GM23248 (cell line): ENCODE measurements around the gene TCF4.

Source experiments
- EZH2 ChIP-seq: fragments of 200-600 bp; sonication (generic); IDR thresholded peaks from 2 replicates; pipeline ENCODE4 v1.6.1; 2018; ENCODE audit warnings: antibody characterized with exemption, mild to moderate bottlenecking; ENCODE audit not compliant: insufficient read depth, poor library complexity, severe bottlenecking
- EZH2phosphoT487 ChIP-seq: fragments of 200-600 bp; sonication (generic); IDR thresholded peaks from 2 replicates; pipeline ENCODE4 v1.6.1; 2018; ENCODE audit warnings: antibody characterized with exemption, moderate library complexity, mild to moderate bottlenecking, low read depth; ENCODE audit not compliant: insufficient read depth

GRCh38 chr18:55202232-55202917, 385.6 kb downstream of the TCF4 start:
- TF ChIP-seq EZH2 = no peak
- TF ChIP-seq EZH2phosphoT487 = no peak
